Activated CD4-positive, CD25-positive, alpha-beta regulatory T cell treated with anti-CD3 and anti-CD28 coated beads, Interleukin-2, amount 50 U/mL, for 16 hours (primary cell): Measurements from ENCODE around the gene IRF2BPL.
A peak's percentile ranks its signal among the peaks of the same experiment; 100 is the strongest.

Experiments
- DNase-seq: peaks from one replicate; pipeline ENCODE4 v3.0.0-alpha.2; 2020; ENCODE audit warnings: low read depth, low spot score

The IRF2BPL gene

GRCh38 chr14:77053046-77053841 lies 24.7 kb upstream of the IRF2BPL start:
- DNase-seq, result peak; percentile 54

- DNase-seq, result no peak
Measured at GRCh38 chr14:77052281-77053044, 24.0 kb upstream of the IRF2BPL start.

- DNase-seq, result no peak
Measured at GRCh38 chr14:77051116-77051515, 22.6 kb upstream of the IRF2BPL start.

GRCh38 chr14:77046721-77047120 lies 18.2 kb upstream of the IRF2BPL start:
- no peak for DNase-seq

GRCh38 chr14:77045238-77046162 lies 17.0 kb upstream of the IRF2BPL start:
- DNase-seq, result no peak

- DNase-seq, result no peak
Measured at GRCh38 chr14:77044783-77045237, 16.3 kb upstream of the IRF2BPL start.

- DNase-seq, result no peak
Measured at GRCh38 chr14:77043984-77044485, 15.5 kb upstream of the IRF2BPL start.

GRCh38 chr14:77043177-77043983 lies 14.9 kb upstream of the IRF2BPL start:
- DNase-seq, result no peak

GRCh38 chr14:77041881-77042545 lies 13.5 kb upstream of the IRF2BPL start:
- no peak for DNase-seq

GRCh38 chr14:77040741-77041653 lies 12.5 kb upstream of the IRF2BPL start:
- DNase-seq, result no peak

GRCh38 chr14:77040059-77040740 lies 11.7 kb upstream of the IRF2BPL start:
- peak; percentile 87 for DNase-seq

- DNase-seq, result no peak
Measured at GRCh38 chr14:77039285-77040058, 11.0 kb upstream of the IRF2BPL start.

GRCh38 chr14:77037938-77038568 lies 9.5 kb upstream of the IRF2BPL start:
- DNase-seq, result no peak

- no peak for DNase-seq
Measured at GRCh38 chr14:77037215-77037937, 8.9 kb upstream of the IRF2BPL start.

GRCh38 chr14:77036484-77037214 lies 8.1 kb upstream of the IRF2BPL start:
- DNase-seq, result no peak

- DNase-seq, result no peak
Measured at GRCh38 chr14:77035267-77035666, 6.8 kb upstream of the IRF2BPL start.
